A549 (cell line): ENCODE data around the gene TSNAXIP1. TPM values are rescaled to one million over a fixed set of nuclear protein-coding genes. Genes with fewer than 3 reads are reported as not detected.

ENCODE experiments used
- ATAC-seq, 2 experiments: fragments of 200-7000 bp in 1 of 2; fragments of >200 bp in 1 of 2; cut with Nextera tagmentation in 1 of 2; cut with Tn5 transposase in 1 of 2; 3 replicates each; pipeline versions ENCODE4 v1.8.0 to v1.9.1; 2018 to 2020; ENCODE audit warnings: mild to moderate bottlenecking in 1 of 2, moderate library complexity in 1 of 2
- CTCF ChIA-PET: fragments of 300-600 bp; sonication (Branson Sonifier 250); formaldehyde crosslinking; extraction: SDS; loops from one replicate; lab custom pipeline; 2021; ENCODE audit warnings: antibody characterized with exemption, inconsistent platforms; lab: Yijun Ruan, JAX
- POLR2A ChIA-PET: fragments of 350-600 bp; formaldehyde crosslinking; extraction: SDS; loops from one replicate; lab custom pipeline; 2021; ENCODE audit warnings: antibody characterized with exemption, inconsistent platforms; lab: Yijun Ruan, JAX
- DNase-seq, 2 experiments: peaks; one replicate each; pipeline versions ENCODE4 v3.0.0 to v3.0.0-alpha.2; 2011 to 2016; ENCODE audit warnings: low read depth in 1 of 2, low spot score in 1 of 2
- FAIRE-seq: peaks from 2 replicates; lab custom pipeline; 2011; peaks lifted over from hg19 to GRCh38; lab: Jason Lieb, UNC
- H3K27ac ChIP-seq, 2 experiments: fragments of >200 bp; sonication (Bioruptor Twin); formaldehyde crosslinking; 3 replicates each; pipeline ENCODE4 v1.5.1; 2016 to 2017
- H3K4me1 ChIP-seq: fragments of >200 bp; sonication (Bioruptor Twin); formaldehyde crosslinking; 3 replicates; pipeline ENCODE4 v1.6.1; 2016
- H3K4me2 ChIP-seq: fragments of >200 bp; sonication (Bioruptor Twin); formaldehyde crosslinking; 3 replicates; pipeline ENCODE4 v1.6.1; 2016
- H3K4me3 ChIP-seq: fragments of >200 bp; sonication (Bioruptor Twin); formaldehyde crosslinking; 3 replicates; pipeline ENCODE4 v1.5.1; 2016
- H3K9me3 ChIP-seq: fragments of >200 bp; sonication (Bioruptor Twin); formaldehyde crosslinking; 3 replicates; pipeline ENCODE4 v1.6.1; 2016
- BCL3 ChIP-seq: fragments of >200 bp; sonication (Bioruptor Twin); formaldehyde crosslinking; IDR thresholded peaks from 3 replicates; pipeline ENCODE4 v1.6.1; 2016
- E2F6 ChIP-seq: IDR thresholded peaks from 2 replicates; pipeline ENCODE4 v1.6.1; 2012; ENCODE audit warnings: low read depth, borderline replicate concordance
- EHMT2 ChIP-seq: fragments of 200-600 bp; sonication (generic); IDR thresholded peaks from 2 replicates; pipeline ENCODE4 v1.6.1; 2016; ENCODE audit warnings: antibody characterized with exemption, low read depth, mild to moderate bottlenecking, moderate library complexity
- EP300 ChIP-seq, 2 experiments: fragments of >200 bp; sonication (Bioruptor Twin); formaldehyde crosslinking; IDR thresholded peaks; 2 replicates in 1 of 2; 3 replicates in 1 of 2; pipeline ENCODE4 v1.6.1; 2016 to 2017
- ESRRA ChIP-seq: fragments of 150-350 bp; IDR thresholded peaks from 2 replicates; pipeline ENCODE4 v1.6.1; 2014; ENCODE audit warnings: mild to moderate bottlenecking, low read length, borderline replicate concordance
- FOSB ChIP-seq: fragments of 250-450 bp; sonication (Bioruptor Pico); IDR thresholded peaks from 2 replicates; pipeline ENCODE4 v1.5.0; 2020; ENCODE audit warnings: mild to moderate bottlenecking, moderate library complexity
- FOSL2 ChIP-seq, 2 experiments: fragments of 450-650 bp in 1 of 2; fragments of >200 bp in 1 of 2; sonication (Bioruptor Twin) in 1 of 2; formaldehyde crosslinking; IDR thresholded peaks; 2 replicates each; pipeline versions ENCODE4 v1.5.0 to v1.6.1; 2016 to 2020; ENCODE audit warnings: mild to moderate bottlenecking in 1 of 2, moderate library complexity in 1 of 2
- GATA3 ChIP-seq: IDR thresholded peaks from 2 replicates; pipeline ENCODE4 v1.6.1; 2012; ENCODE audit warnings: borderline replicate concordance
- HOXA7 ChIP-seq: fragments of 250-450 bp; sonication (Bioruptor Pico); IDR thresholded peaks from 2 replicates; pipeline ENCODE4 v1.5.0; 2020; ENCODE audit warnings: mild to moderate bottlenecking, moderate library complexity
- HOXB13 ChIP-seq: fragments of 250-450 bp; sonication (Bioruptor Pico); IDR thresholded peaks from 2 replicates; pipeline ENCODE4 v1.5.0; 2020; ENCODE audit warnings: low read depth, mild to moderate bottlenecking, moderate library complexity
- JUN ChIP-seq, 2 experiments: fragments of >200 bp; sonication (Bioruptor Twin); formaldehyde crosslinking; IDR thresholded peaks; 2 replicates in 1 of 2; 3 replicates in 1 of 2; pipeline ENCODE4 v1.6.1; 2016 to 2017
- KDM1A ChIP-seq: fragments of 200-600 bp; sonication (generic); IDR thresholded peaks from 2 replicates; pipeline ENCODE4 v1.6.1; 2016; ENCODE audit warnings: low read depth, mild to moderate bottlenecking
- KDM5A ChIP-seq: fragments of 200-600 bp; sonication (generic); IDR thresholded peaks from 2 replicates; pipeline ENCODE4 v1.6.1; 2016; ENCODE audit warnings: antibody characterized with exemption, mild to moderate bottlenecking
- MAFK ChIP-seq: fragments of 450-650 bp; IDR thresholded peaks from 2 replicates; pipeline ENCODE4 v1.6.1; 2014; ENCODE audit not compliant: partially characterized antibody
- MAX ChIP-seq: IDR thresholded peaks from 2 replicates; pipeline ENCODE4 v1.6.1; 2012
- MAZ ChIP-seq: fragments of 150-350 bp; IDR thresholded peaks from 2 replicates; pipeline ENCODE4 v1.6.1; 2014; ENCODE audit warnings: antibody characterized with exemption, low read depth, low read length, borderline replicate concordance
- PHF8 ChIP-seq: fragments of 200-600 bp; sonication (generic); IDR thresholded peaks from 2 replicates; pipeline ENCODE4 v1.6.1; 2016; ENCODE audit warnings: low read depth, mild to moderate bottlenecking, antibody characterized with exemption, moderate library complexity, borderline replicate concordance
- POLR2A ChIP-seq: IDR thresholded peaks from 2 replicates; pipeline ENCODE4 v1.6.1; 2012; ENCODE audit warnings: mild to moderate bottlenecking, low read length
- POLR2AphosphoS2 ChIP-seq: conservative IDR thresholded peaks from 2 replicates; pipeline ENCODE4 v1.6.1; 2012; ENCODE audit warnings: low read length, improper control_type of control experiment, inconsistent platforms
- RAD21 ChIP-seq, 2 experiments: fragments of >200 bp in 1 of 2; sonication (Bioruptor Twin) in 1 of 2; formaldehyde crosslinking in 1 of 2; IDR thresholded peaks in 1 of 2; conservative IDR thresholded peaks in 1 of 2; 2 replicates in 1 of 2; 3 replicates in 1 of 2; pipeline ENCODE4 v1.6.1; 2012 to 2018; ENCODE audit warnings: inconsistent platforms in 1 of 2
- RARB ChIP-seq: fragments of 250-450 bp; sonication (Bioruptor Pico); IDR thresholded peaks from 2 replicates; pipeline ENCODE4 v1.8.0; 2021; ENCODE audit warnings: mild to moderate bottlenecking, moderate library complexity
- RCOR1 ChIP-seq: fragments of 150-350 bp; IDR thresholded peaks from 2 replicates; pipeline ENCODE4 v1.6.1; 2014; ENCODE audit warnings: antibody characterized with exemption, low read length, low read depth
- RNF2 ChIP-seq: fragments of 200-600 bp; sonication (generic); IDR thresholded peaks from 2 replicates; pipeline ENCODE4 v1.6.1; 2016; ENCODE audit warnings: low read depth, mild to moderate bottlenecking, antibody characterized with exemption, moderate library complexity, borderline replicate concordance
- SMC3 ChIP-seq: fragments of >200 bp; sonication (Bioruptor Twin); formaldehyde crosslinking; IDR thresholded peaks from 3 replicates; pipeline ENCODE4 v1.6.1; 2018; ENCODE audit warnings: inconsistent platforms
- SREBF2 ChIP-seq: fragments of 450-650 bp; IDR thresholded peaks from 2 replicates; pipeline ENCODE4 v1.6.1; 2014; ENCODE audit warnings: mild to moderate bottlenecking, moderate library complexity
- TFCP2L1 ChIP-seq: fragments of 250-450 bp; sonication (Bioruptor Pico); IDR thresholded peaks from 2 replicates; pipeline ENCODE4 v1.5.0; 2021; ENCODE audit warnings: mild to moderate bottlenecking
- TP53 ChIP-seq: fragments of 250-450 bp; sonication (Bioruptor Pico); IDR thresholded peaks from 2 replicates; pipeline ENCODE4 v1.5.0; 2021; ENCODE audit warnings: mild to moderate bottlenecking, moderate library complexity
- ZC3H11A ChIP-seq: fragments of 450-650 bp; IDR thresholded peaks from 2 replicates; pipeline ENCODE4 v1.6.1; 2014; ENCODE audit warnings: antibody characterized with exemption, mild to moderate bottlenecking
- WGBS: methylation state at CpG from one replicate; pipeline ENCODE4 v1.1.6; 2017; ENCODE audit errors: missing lambda C conversion rate; 5-methylcytosine and 5-hydroxymethylcytosine counted together
- polyA plus RNA-seq, 4 experiments: library from polyadenylated mRNA; depleted of rRNA in 3 of 4; stranded (reverse); fragments of >200 nt; fragmentation: RNase III in 1 of 4; extraction: RNeasy Plus Mini Kit Qiagen cat#74134 plus additional on column Dnase treatment in 1 of 4; gene quantifications; 2 replicates in 3 of 4; 3 replicates in 1 of 4; pipeline ENCODE4 v1.2.3, GENCODE V29; 2011 to 2017
- TF ChIP-seq, protein P1 (sequence below): fragments of >200 bp; sonication (Bioruptor Twin); formaldehyde crosslinking; IDR thresholded peaks from 2 replicates; pipeline ENCODE4 v1.6.1; 2016
- TF ChIP-seq, protein P2 (sequence below): fragments of 150-350 bp; IDR thresholded peaks from 2 replicates; pipeline ENCODE4 v1.6.1; 2014; ENCODE audit warnings: low read depth, mild to moderate bottlenecking, low read length
- TF ChIP-seq, protein P3 (sequence below): IDR thresholded peaks from 2 replicates; pipeline ENCODE4 v1.6.1; 2012

TSNAXIP1 gene
- polyA plus RNA-seq, 2 of the 4 experiments (the other 2 are of a cell fraction), result 0.68 to 1.1 TPM

DNA sequence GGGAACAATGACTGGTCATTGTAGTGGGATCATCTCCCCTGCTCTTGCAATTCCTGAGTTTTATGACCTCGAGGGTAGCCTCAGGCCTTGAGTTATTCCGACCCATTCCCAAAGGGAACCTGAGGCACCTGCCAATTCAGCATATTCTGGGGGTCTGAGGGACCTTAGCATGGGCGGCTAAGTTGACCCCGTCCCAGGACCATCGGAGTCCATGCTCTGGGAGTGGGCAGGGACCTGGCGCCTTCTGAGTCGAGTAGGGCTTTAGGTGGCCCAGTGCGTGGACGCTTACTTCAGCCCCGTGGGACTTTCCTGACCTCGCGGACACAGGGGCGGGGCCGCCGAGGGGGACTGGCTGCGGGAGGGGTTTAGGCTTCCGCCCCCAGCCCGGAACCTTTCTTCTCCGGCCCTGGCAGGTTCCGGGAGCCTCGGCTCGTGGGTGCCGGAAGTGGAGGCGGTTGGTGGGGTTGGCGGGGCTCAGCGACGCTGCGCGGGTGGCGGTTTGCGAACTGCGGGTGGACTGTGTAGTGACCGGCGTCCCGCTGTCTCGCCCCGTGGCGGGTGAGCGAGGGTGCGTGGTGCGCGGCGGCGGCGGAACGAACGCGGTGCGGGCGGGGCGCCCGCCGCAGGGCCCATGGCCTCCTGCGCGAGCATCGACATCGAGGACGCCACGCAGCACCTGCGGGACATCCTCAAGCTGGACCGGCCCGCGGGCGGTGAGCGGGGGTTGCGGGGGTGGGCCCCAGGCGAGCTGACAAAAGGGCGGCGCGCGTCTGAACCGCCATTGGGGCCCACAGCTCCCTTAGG lies 66.1 kb downstream of the TSNAXIP1 start, which contains the start of gene EDC4:
Gene EDC4 (plus strand): TSS at position 422 of the 804 bp plus-strand sequence. CDS start 210 bp downstream, at position 632.
- DNase-seq (peak; percentile 83 to 89), FAIRE-seq (no peak), ATAC-seq (peak; percentile 87 to 92)
- H3K4me2 ChIP-seq, result peak within 1 kb of the TSS; percentile 99
- H3K4me3 ChIP-seq, result peak within 1 kb of the TSS; percentile 99
- ChIA-PET CTCF (interaction anchor here (0.9 to 17.4 kb wide), 7 partner anchors 10 to 200 kb away, joined by 3 to 370 read pairs (median 12); partner anchors contain the start of genes CTRL, NRN1L and PSMB10), POLR2A (interaction anchor here (0.8 to 0.9 kb wide), 2 partner anchors 10 to 27 kb away, joined by 4 to 5 read pairs; no protein-coding TSS in a partner anchor)
- peaks cover 24% of the 10 kb centered on the region; the same call in 2 of the 3 replicates for H3K4me1 ChIP-seq
- peak within 1 kb of the TSS; percentile 95 to 97 for H3K27ac ChIP-seq
- WGBS, result 5% methylated on average over 56 of the region's 72 CpGs
- TF ChIP-seq POLR2AphosphoS2 (0 out of 2 replicates have a peak, but pooled peaks have one; percentile 64), GATA3 (peak; percentile 28; the same call in 1 of the 2 replicates), MAFK (peak; percentile 77), E2F6 (peak; percentile 47; the same call in 1 of the 2 replicates), RAD21 (conservative IDR thresholded peaks at IDR 0.05 in 1 of 2, IDR thresholded peaks at IDR 0.05 in 1 of 2) (no peak), BCL3 (peak; percentile 73), HOXA7 (CRISPR knock-in tag) (no peak), POLR2A (peak; percentile 83), KDM1A (no peak), ZC3H11A (peak; percentile 12; the same call in 1 of the 2 replicates), RARB (no peak; the same call in 1 of the 2 replicates), EP300 (IDR thresholded peaks at IDR 0.05) (peak in 1 of 2 experiments; percentile 7; a peak in 1 of 5 replicates), FOSL2 (IDR thresholded peaks at IDR 0.05) (no peak), FOSL2 (CRISPR knock-in tag; IDR thresholded peaks at IDR 0.05) (0 out of 2 replicates have a peak, but pooled peaks have one; percentile 6), TFCP2L1 (CRISPR knock-in tag) (peak; percentile 40; the same call in 1 of the 2 replicates), EHMT2 (no peak), ESRRA (no peak), JUN (IDR thresholded peaks at IDR 0.05) (peak; percentile 72 to 96; a peak in 4 of 5 replicates), KDM5A (peak; percentile 76), TP53 (CRISPR knock-in tag) (no peak; the same call in 1 of the 2 replicates), MAZ (peak; percentile 90), RCOR1 (no peak), RNF2 (no peak), PHF8 (peak; percentile 79), HOXB13 (CRISPR knock-in tag) (no peak), FOSB (CRISPR knock-in tag) (peak; percentile 77), SMC3 (0 out of 3 replicates have a peak, but pooled peaks have one; percentile 17), MAX (peak; percentile 88), SREBF2 (no peak)
- TF ChIP-seq, protein P1, sequence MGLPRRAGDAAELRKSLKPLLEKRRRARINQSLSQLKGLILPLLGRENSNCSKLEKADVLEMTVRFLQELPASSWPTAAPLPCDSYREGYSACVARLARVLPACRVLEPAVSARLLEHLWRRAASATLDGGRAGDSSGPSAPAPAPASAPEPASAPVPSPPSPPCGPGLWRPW, result no peak
- TF ChIP-seq, protein P2, sequence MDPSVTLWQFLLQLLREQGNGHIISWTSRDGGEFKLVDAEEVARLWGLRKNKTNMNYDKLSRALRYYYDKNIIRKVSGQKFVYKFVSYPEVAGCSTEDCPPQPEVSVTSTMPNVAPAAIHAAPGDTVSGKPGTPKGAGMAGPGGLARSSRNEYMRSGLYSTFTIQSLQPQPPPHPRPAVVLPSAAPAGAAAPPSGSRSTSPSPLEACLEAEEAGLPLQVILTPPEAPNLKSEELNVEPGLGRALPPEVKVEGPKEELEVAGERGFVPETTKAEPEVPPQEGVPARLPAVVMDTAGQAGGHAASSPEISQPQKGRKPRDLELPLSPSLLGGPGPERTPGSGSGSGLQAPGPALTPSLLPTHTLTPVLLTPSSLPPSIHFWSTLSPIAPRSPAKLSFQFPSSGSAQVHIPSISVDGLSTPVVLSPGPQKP, result 0 out of 2 replicates have a peak, but pooled peaks have one; percentile 55
- TF ChIP-seq, protein P3, sequence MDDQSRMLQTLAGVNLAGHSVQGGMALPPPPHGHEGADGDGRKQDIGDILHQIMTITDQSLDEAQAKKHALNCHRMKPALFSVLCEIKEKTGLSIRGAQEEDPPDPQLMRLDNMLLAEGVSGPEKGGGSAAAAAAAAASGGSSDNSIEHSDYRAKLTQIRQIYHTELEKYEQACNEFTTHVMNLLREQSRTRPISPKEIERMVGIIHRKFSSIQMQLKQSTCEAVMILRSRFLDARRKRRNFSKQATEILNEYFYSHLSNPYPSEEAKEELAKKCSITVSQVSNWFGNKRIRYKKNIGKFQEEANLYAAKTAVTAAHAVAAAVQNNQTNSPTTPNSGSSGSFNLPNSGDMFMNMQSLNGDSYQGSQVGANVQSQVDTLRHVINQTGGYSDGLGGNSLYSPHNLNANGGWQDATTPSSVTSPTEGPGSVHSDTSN, result peak; percentile 82
- TF ChIP-seq, all 56 proteins: peak for 19
- H3K9me3 ChIP-seq, result no peaks in the 10 kb centered on the region
